Activated naive CD4-positive, alpha-beta T cell treated with anti-CD3 and anti-CD28 coated beads, Interleukin-2, amount 10 ng/mL, durations not matched to agents 7 days and 5 days (primary cell): ENCODE results near the gene OR7G2.
"Not testable (repeated sequence)": the region's sequence is repeated elsewhere in the genome, so short reads cannot be mapped to it uniquely, and the experiment has no call there.

ENCODE experiments used
- CTCF ChIA-PET: fragments of 350-600 bp; sonication (Branson Sonifier 250); formaldehyde crosslinking; loops from one replicate; lab custom pipeline; 2021; ENCODE audit warnings: antibody characterized with exemption; lab: Charles Lee
- DNase-seq: peaks from one replicate; pipeline ENCODE4 v3.0.0-alpha.2; 2020
- H3K27ac Mint-ChIP-seq: one replicate; pipeline ENCODE4 v1.8.0; 2021; ENCODE audit warnings: mild to moderate bottlenecking, moderate library complexity, mixed read lengths
- H3K27me3 Mint-ChIP-seq: one replicate; pipeline ENCODE4 v1.8.0; 2021; ENCODE audit warnings: mild to moderate bottlenecking, mixed read lengths
- H3K36me3 Mint-ChIP-seq: one replicate; pipeline ENCODE4 v1.8.0; 2021; ENCODE audit warnings: mixed read lengths
- H3K4me1 Mint-ChIP-seq: one replicate; pipeline ENCODE4 v1.8.0; 2021; ENCODE audit warnings: mixed read lengths
- H3K4me3 Mint-ChIP-seq: one replicate; pipeline ENCODE4 v1.8.0; 2021; ENCODE audit warnings: mild to moderate bottlenecking, moderate library complexity, mixed read lengths
- H3K9me3 Mint-ChIP-seq: one replicate; pipeline ENCODE4 v1.8.0; 2021; ENCODE audit warnings: mixed read lengths

Gene OR7G2

DNA sequence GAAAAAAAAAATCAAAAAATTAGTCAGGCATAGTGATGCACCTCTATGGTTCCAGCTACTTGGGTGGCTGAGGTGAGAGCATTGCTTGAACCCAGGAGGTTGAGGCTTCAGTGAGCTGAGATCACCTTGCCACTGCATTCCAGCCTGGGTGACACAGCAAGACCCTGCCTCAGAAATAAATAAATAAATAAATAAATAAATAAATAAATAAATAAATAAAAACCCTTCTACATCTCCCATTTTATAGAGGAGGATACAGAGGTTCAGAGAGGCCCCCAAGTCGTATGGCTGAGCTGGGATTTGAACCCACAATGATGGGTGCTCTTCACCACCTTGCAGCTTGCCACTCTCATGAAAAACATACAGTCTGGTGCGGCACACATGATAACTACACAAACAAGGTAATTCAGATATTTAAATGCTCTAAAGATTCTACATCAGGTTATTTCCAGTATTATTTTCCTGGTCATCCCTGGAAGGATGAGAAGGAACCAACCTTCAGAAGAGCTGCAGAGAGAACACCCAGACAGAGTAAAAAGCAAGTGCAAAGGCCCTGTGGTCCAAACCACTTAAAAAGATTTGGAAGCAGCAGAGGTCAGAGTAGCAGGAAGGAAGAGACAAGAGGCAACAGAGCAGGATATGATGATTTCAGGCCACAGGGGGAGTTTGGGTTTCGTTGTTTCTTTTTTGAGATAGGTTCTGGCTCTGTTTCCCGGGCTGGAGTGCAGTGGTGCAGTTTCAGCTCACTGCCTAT, 49.6 kb downstream of the OR7G2 start:
- no peak overlapping the region for H3K27ac Mint-ChIP-seq
- DNase-seq, result no peak
- H3K4me3 Mint-ChIP-seq, result no peak overlapping the region
- no peaks in the 10 kb centered on the region for H3K4me1 Mint-ChIP-seq
- no peaks in the 10 kb centered on the region for H3K9me3 Mint-ChIP-seq
- CTCF ChIA-PET, result no interaction called here
- H3K36me3 Mint-ChIP-seq, result no peaks in the 10 kb centered on the region
- no peaks in the 10 kb centered on the region for H3K27me3 Mint-ChIP-seq

DNA sequence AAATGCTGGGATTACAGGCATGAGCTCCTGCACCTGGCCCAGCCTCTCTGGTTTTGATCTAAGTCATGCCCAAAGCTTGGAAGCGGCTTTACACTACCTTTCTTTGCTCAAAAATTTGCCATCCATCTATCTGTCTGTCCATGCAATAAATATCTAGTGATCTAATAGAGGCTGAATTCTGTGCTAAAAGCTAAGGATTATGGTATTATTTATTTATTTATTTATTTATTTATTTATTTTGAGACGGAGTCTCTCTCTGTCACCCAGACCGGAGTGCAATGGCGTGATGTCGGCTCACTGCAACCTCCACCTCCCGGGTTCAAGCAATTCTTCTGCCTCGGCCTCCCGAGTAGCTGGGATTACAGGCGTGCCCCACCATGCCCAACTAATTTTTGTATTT, 51.1 kb downstream of the OR7G2 start:
- H3K36me3 Mint-ChIP-seq, H3K27ac Mint-ChIP-seq, H3K4me3 Mint-ChIP-seq, DNase-seq, H3K4me1 Mint-ChIP-seq, H3K9me3 Mint-ChIP-seq, CTCF ChIA-PET, H3K27me3 Mint-ChIP-seq: not testable (repeated sequence)

DNA sequence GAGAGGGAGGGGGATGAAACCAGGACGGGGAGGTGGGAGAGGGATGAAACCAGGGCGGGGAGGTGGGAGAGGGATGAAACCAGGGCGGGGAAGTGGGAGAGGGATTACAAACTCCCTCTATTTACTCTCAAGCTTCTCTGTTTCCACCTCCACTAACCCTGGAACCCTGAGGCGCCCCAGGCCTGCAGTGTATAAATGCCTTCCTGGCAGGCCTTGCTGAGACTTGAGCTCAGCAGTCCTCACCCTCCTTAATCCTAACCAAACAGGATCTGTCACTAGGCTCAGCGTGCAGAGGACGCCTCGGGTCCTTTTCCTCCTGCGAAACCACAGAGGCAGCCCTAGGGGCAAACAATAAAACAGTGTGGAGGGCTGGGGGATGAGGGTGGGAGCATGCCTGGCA, 52.5 kb downstream of the OR7G2 start:
- H3K9me3 Mint-ChIP-seq, result no peaks in the 10 kb centered on the region
- DNase-seq, result no peak

DNA sequence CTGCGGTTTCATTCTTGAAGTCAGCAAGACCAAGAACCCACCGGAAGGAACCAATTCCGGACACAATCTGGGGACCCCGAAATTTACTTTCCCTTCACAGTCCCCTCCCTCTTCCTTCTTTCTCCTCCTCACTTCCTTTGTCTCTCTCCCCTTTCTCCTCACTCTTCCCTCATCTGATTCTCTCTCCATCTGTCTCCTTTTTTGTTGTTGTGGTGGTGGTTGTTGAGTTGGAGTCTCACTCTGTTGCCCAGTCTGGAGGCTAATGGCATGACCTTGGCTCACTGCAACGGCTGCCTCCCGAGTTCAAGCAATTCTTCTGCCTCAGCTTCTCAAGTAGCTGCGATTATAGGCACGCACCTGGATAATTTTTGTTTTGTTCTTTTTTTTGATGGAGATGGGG, 53.1 kb downstream of the OR7G2 start:
- Mint-ChIP-seq H3K27ac (no peak overlapping the region), H3K4me1 (no peaks in the 10 kb centered on the region), H3K9me3 (no peaks in the 10 kb centered on the region), H3K36me3 (no peaks in the 10 kb centered on the region), H3K4me3 (no peak overlapping the region), H3K27me3 (no peaks in the 10 kb centered on the region)
- CTCF ChIA-PET, result no interaction called here
- no peak for DNase-seq

More for the DNA sequence above, 52.5 kb downstream of the OR7G2 start:
- Mint-ChIP-seq H3K27me3 (no peaks in the 10 kb centered on the region), H3K27ac (no peak overlapping the region), H3K36me3 (no peaks in the 10 kb centered on the region), H3K4me1 (no peaks in the 10 kb centered on the region), H3K4me3 (no peak overlapping the region)
- CTCF ChIA-PET, result no interaction called here

DNA sequence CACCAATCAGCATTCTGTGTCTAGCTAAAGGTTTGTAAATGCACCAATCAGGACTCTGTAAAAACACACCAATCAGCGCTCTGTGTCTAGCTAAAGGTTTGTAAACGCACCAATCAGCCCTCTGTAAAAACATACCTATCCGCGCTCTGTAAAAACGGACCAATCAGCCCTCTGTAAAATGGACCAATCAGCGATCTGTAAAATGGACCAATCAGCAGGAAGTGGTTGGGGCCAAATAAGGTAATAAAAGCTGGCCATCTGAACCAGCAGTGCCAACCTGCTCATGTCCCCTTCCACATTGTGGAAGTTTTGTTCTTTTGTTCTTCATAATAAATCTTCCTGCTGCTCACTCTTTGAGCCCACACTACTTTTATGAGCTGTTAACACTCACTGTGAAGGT, 53.6 kb downstream of the OR7G2 start:
- CTCF ChIA-PET, H3K27ac Mint-ChIP-seq, DNase-seq, H3K4me3 Mint-ChIP-seq, H3K36me3 Mint-ChIP-seq, H3K27me3 Mint-ChIP-seq, H3K4me1 Mint-ChIP-seq, H3K9me3 Mint-ChIP-seq: not testable (repeated sequence)

DNA sequence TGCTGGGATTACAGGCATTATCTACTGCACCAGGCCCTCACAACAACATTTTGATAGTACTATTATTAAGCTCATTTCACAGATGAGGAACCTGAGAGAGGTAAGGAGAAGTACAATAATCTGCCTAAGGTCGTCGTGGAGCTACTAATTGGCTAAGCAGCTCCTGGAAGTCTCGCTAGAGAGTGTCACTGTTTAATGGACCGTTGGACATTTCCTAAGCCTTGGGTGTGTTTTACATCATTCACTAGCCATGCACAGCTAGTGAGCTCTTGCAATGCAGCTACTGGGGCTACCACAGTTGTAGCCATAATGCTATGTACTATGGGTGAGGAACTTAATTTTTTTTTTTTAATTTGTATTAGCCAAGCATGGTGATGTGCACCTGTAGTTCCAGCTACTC, 54.4 kb downstream of the OR7G2 start:
- no peaks in the 10 kb centered on the region for H3K9me3 Mint-ChIP-seq
- no peaks in the 10 kb centered on the region for H3K27me3 Mint-ChIP-seq
- no peaks in the 10 kb centered on the region for H3K4me1 Mint-ChIP-seq
- DNase-seq, result no peak
- CTCF ChIA-PET, result no interaction called here
- H3K27ac Mint-ChIP-seq, result no peak overlapping the region
- H3K36me3 Mint-ChIP-seq, result no peaks in the 10 kb centered on the region
- H3K4me3 Mint-ChIP-seq, result no peak overlapping the region
